ENCODE results near the gene ANP32A.
A peak's percentile ranks its signal among the peaks of the same experiment; 100 is the strongest.
"Not testable (repeated sequence)": the region's sequence is repeated elsewhere in the genome, so short reads cannot be mapped to it uniquely, and the experiment has no call there.

The ANP32A gene

DNA sequence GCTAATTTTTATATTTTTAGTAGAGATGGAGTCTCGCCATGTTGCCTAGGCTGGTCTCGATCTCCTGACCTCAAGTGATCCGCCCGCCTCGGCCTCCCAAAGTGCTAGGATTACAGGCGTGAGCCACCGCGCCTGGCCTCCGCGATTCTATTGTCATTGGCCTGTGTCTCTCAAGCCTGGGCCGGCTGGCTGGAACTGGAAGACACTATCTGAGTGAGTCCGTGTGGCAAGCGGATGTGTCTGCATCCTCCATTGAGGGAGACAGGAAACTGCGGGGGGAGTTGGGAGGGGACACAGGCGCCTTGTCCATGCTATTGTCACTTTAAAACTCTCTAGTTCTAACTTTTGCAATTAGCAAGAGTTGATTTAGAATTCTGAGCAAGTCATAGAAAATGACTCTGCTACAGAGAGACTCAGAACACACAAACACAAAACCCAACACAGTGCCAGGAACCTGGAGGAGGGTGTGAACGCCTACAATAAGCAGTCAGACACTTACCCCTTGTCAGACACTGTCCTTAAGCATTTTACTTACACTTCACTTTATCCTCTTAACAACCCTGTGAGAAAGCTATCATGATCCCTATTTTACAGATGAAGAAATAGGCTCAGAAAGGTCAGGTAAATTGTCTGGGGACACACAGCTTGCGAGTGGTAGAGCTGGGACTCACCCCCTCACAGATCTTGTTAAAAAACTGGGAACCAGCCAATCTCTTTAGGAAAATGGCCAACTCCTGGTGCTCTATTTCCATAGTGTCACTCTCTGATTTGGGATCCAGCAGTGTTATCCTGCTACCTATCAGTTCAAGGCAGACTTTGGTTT lies 38.7 kb downstream of the ANP32A start:
- DNase-seq (ENCODE audit: low spot score): peak; percentile 98

DNA sequence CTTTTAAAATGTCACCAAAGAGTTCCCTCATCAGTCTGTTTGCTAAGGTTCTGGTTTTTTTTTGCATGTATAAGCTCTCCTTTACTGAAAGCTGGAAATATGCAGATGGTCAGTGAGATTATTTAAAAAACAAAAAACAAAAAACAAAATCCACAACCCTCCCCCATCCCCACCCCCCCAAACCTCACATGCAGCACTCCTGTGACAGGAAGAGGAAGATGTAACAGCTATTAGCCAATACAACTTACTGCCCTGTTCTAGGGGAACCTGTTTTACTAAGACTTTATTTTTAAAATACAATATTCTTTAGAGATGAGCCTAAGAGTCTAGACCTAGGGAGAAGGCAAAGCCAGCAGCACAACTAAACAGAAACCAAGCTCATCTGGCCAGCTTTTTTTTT lies 39.5 kb downstream of the ANP32A start:
- no peak for DNase-seq (ENCODE audit: low spot score)

DNA sequence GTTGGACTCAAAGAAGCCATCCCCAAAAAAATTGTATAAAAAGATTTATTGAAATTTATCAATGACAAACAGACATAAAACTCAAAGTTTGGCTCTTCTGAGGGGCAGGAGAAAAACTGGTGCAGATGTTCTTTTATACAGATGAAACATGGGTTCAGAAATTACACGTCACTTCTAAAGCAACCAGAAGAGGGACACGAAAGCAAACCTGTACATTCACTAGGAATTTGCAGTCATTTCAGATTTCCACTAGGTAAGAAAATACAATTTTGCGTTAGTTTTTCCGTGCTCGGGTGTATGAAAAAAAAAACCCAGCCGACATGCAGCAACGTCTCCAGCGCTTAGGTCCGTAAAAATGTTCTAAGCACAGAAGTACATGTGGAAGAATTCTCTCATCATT lies 41.8 kb downstream of the ANP32A start:
- DNase-seq (ENCODE audit: low spot score): no peak

DNA sequence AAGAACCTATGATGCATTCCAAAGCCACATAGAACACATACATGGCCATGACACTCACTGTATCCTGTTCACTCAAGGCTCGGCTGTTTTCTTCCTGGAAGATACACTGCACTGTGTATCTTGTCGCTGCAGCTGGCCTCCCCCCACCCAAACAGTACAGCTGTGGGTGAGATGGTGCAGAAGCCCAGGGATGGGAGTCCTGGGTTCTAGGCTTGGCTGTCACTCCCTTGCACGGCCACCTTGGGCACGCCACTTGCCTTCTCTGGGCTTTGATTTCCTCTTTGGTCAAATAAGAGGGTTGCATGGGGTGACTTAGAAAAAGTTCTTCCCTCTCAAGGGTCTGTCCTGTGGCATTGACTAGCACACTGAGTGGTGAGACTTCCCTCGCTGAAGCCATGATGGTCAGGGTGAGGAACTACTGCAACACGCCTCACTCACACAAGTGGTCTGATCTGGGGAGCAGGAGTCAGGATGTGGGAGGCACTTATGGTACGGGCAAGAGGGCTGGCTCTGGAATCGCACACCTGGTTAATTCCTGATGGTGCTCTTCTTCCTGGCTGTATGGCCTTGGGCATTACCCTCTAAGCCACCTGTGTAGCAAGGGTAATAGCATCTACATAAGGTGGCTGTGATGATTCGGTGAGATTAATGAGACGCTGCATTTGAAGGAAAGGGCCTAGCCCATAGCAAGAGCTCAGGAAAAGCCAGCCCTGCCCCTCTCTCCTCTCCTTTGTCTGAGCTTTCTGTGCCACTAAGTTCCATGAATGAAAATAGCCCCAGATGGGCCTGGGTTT lies 44.0 kb downstream of the ANP32A start:
- DNase-seq (ENCODE audit: low spot score): no peak

DNA sequence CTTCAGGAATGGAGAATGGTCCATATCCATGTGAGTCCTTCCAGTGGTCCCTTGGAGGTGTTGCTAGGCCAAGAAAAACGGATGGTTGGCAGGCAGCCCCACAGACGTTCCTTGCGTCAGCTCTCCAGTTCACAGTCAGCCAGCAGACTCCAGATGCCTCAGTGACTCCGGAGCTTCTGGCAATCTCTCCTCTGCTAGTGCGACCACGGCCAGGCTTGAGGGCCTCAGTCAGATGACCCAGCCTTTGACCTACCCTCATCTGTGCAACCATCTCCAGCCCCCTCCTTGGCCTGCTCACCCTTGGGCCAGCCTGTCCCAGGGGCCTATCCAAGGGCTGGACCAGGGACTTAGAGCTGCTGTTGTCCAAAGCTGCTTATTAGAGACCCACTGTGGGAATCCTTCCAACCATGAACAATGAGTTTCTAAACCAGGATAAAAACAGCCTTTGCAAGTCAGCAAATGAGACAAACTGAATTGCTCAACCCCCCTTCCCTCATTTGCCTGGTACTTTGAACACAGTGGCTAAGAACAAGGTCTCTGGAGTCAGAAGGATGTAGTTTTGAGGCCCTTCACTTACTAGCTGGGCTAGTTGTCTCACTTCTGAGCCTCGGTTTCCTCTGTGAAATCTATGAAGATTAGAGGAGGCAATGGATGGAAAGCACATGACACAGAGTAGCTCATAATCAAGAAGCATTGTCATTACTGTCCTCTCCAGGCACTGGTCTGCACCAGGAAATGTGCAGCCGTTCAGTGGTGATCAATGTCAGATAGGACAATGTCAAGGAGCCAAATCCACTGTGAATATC lies 44.8 kb downstream of the ANP32A start:
- DNase-seq (ENCODE audit: low spot score): no peak

DNA sequence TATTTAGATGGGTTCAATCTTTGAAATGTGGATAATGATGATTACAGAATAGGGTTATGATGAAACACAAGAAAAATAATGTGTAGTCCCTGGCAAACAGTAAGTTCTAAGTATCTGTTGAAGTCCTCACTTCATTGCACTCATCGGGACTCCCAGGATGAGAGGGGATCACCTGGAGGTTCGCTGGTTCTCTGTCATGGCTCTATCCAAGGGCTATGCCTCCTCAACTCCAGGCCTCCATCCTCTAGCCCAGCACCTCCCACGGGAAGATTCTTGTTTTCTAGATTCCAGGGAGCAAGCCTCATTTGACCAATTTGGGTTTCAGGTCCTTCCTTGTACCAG lies 45.5 kb downstream of the ANP32A start:
- no peak for DNase-seq (ENCODE audit: low spot score)

DNA sequence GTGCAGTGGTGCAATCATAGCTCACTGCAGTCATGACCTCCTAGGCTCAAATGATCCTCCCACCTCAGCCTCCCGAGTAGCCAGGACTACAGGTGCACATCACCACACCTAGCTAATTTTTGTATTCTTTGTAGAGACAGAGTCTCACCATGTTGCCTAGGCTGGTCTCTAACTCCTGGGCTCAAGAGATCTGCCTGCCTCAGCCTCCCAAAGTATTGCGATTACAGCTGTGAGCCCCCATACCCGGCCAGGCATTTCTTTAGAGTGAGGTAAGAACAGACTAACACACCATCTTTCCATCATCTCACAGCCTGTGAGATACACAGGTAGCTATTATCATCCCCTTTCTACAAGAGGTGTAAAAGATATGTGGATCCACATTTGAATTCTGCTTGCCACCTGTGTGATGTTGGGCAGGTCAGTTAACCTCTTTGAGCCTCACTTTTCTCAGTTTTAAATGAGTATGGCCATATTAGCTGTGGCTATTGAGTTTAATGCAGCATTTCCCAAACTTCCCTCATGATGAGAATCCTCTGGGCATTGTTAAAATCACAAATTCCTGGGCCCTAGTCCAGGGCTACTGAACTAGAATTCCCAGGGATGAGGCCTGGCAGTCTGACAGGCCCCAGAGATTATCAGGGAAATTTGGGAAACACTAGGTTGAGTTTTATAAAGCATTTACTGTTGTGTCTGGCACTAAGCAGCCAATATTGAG lies 46.0 kb downstream of the ANP32A start:
- DNase-seq (ENCODE audit: low spot score): no peak

DNA sequence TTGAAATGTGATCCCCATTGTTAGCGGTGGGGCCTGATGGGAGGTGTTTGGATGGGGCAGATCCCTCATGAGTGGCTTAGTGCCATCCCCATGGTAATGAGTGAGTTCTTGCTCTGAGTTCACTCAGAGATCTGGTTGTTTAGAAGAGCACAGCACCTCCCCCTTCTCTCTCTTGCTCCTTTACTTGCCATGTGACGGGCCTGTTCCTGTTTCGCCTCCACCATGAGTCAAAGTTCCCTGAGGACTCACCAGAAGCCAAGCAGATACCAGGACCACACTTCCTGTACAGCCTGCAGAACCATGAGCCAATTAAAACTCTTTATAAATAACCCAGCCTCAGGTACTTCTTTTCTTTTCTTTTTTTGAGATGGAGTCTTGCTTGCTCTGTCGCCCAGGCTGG lies 46.6 kb downstream of the ANP32A start:
- DNase-seq (ENCODE audit: low spot score): no peak

DNA sequence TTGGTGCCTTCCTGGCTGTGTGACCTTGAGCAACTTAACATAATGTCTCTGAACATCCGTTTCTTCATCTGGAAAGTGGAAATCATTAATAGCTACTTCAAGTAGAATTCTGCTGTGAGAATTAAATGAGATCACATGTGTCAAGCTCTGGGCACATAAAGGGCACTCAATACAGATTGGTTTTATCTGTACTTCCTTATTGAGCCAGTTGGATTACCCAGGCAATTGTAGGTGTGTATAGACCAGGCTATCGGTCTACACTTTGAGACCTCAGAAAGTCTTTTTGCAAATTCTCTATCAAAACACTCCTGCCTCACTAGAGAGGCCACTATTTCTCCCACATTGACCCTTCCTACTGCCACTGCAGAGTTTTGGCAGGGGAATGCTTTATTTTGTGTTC lies 47.7 kb downstream of the ANP32A start:
- no peak for DNase-seq (ENCODE audit: low spot score)

DNA sequence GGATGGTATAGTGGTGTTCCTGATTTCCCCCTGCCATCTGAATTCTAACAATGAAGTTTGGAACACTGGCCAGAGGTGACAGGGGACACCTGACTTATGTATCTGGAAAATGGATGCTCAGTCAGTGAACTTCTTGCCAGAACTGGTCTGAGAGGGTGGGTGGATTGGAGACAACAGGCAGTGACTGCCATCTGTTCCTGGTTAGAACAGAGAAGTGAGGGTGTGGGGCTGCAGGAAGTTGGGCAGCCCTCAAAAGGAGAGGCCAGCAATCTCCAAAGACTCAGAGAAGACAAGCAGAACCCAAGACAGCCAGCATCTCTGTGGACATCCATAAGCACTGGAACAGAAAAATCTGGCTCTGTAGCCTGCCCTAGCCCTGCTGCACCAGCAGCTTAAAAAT lies 50.5 kb downstream of the ANP32A start:
- DNase-seq (ENCODE audit: low spot score): no peak

DNA sequence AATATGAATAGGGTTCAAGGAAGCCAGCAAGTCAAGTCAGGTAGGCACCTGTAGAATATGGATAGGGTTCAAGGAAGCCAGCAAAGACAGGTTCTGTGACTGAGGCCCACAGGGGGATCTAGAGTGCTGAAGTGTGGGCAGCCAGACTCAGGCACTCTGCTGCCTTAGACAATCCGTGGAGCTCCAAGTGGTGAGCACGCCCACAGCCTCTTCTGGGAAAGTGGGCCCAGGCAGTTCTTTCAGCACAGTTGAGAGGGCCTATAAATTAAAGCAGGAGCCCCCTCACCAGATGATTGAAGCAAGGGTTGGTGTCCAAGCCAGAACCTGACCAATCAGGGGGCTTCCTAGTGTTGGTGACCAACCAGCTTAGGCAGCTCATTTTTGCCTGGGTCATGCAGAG lies 51.0 kb downstream of the ANP32A start:
- no peak for DNase-seq (ENCODE audit: low spot score)

DNA sequence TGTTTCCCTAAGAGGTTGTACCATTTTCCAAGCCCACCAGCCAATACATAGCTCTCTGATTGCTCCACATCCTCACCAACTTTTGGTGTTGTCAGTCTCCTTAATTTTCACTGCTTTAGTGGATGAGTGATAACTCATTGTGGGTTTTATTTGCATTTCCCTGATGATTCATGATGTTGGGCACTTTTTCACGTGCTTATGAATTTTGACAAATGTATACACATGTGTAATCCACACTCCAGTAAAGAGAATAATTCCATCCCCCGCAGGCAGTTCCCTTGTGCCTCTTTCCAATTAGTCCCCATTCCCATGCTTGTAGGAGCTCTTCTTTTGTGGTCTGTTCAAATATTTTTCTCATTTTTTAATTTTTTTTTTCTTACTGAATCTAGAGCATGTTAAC lies 52.4 kb downstream of the ANP32A start:
- DNase-seq (ENCODE audit: low spot score): peak; percentile 56

DNA sequence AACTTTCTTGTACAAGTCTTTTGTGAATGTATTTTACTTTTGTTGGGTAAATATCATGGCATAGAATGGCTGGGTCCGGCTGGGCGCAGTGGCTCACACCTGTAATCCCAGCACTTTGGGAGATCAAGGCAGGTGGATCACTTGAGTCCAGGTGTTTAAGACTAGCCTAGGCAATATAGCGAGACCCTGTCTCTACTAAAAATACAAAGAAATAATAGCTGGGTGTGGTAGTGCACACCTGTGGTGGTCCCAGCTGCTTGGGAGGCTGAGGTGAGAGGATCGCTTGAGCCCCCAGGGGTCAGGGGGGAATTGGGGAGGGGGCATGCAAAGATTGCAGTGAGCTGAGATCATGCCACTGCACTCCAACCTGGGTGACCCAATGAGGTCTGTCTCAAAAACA lies 52.9 kb downstream of the ANP32A start:
- no peak for DNase-seq (ENCODE audit: low spot score)

DNA sequence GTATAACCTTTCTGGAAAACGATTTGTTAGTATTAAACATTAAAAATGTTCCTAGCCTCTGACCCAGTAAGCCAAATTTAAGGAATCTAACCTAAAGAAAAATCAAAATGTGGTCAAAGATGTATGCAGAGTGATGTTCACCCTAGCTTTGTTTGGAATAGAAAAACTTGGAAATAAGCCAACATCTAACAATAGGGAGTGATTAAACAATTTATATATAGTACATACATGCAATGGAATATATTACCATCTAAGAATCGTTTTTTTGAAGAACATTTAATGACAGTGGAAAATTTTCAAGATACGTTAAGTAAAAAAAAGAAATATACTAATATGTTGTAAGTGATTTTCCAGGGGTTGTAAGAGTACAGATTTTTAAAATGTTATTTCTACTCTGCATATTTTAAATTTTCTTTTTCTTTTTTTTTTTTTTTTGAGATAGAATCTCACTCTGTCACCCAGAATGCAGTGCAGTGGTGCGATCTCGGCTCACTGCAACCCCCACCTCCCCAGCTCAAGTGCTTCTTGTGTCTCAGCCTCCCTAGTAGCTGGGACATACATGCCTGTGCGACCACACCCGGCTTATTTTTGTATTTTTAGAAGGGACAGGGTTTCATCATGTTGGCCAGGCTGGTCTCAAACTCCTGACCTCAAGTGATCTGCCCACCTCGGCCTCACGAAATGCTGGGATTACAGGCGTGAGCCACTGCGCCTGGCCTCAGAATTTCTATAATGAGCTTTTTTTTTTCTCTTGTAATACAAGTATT lies 54.9 kb downstream of the ANP32A start:
- peak; percentile 76 for DNase-seq (ENCODE audit: low spot score)

DNA sequence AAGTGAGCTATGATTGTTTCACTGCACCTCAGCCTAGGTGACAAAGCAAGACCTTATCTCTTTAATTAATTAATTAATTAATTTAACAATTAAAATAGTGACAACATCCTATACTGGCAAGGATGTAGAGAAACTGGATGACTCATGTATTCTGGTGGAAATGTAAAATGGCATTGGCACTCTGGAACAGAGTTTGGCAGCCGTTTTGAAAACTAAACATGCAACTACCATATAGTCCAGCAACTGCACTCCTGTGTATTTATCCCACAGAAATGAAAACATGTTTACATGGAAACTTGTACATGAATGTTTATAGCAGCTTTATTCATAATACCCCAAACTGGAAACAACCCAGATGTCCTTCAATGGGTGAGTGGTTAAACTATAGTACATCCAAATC lies 56.6 kb downstream of the ANP32A start:
- DNase-seq (ENCODE audit: low spot score): no peak

DNA sequence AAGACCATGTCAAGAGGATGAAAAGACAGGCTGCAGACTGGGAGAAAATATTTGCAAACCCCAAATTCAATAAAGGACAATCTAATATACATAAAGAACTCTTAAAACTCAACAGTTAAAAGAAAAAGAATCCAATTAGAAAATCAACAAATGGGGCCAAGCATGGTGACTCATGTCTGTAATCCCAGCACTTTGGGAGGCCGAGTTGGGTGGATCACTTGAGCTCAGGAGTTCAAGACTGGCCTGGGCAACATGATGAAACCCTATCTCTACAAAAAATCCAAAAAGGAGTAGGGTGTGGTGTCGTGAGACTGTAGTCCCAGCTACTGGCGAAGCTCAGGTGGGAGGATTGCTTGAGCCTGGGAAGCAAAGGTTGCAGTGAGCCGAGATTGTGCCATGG lies 57.6 kb downstream of the ANP32A start:
- DNase-seq (ENCODE audit: low spot score): no peak

DNA sequence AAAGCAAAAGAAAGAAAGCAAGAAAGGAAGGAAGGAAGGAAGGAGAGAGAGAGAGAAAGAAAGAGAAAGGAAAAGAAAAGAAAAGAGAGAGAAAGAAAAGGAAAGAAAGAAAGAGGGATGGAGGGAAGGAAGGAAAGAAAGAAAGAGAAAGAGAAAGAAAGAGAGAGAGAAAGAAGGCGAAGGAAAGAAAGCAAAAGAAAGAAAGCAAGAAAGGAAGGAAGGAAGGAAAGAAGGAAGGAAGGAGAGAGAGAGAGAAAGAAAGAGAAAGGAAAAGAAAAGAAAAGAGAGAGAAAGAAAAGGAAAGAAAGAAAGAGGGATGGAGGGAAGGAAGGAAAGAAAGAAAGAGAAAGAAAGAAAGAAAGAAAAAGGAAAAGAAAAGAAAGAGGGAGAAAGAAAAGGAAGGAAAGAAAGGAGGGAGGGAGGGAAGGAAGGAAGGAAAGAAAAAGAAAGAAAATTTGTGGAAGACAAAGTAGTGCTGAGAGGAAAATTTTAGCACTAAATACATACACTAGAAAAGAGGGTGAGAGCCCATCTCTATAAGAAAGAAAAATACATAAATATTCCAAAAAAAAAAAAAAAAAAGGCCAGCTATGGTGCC lies 60.6 kb downstream of the ANP32A start:
- not testable (repeated sequence) for DNase-seq (ENCODE audit: low spot score)

DNA sequence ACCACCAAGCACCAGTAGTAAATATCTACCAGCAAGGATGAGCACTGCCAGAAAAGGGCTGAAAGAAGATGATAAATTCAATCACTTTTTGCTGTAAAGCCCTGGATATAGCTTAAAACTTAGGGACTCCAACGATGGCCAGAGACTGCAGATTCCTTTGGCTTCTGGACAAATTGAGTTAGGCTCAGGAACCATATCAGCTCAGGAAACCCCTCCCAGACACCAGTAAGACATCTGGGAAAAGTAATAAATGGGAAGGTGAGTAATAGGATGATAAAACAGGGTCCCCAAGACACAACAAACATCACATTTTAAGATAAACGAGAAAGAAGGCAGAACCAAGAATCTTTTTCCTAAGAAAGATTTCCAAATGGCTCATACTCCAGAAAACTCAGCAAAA lies 65.0 kb downstream of the ANP32A start:
- no peak for DNase-seq (ENCODE audit: low spot score)

DNA sequence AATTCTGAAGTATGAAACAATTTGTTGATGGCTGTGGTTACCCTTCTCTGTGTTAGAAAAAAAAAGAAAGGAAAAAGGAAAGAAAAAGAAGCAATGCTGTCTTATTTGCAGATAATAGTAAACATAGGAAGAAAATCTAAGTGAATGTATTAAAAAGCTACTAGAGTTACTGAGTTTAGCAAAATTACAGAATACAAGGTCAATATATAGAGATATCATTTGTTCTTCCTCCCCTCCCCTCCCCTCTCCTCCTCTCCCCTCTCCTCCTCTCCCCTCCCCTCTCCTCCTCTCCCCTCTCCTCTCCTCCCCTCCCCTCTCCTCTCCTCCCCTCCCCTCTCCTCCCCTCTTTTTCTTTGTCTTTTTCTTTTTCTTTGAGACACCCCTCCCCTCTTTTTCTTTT lies 69.1 kb downstream of the ANP32A start:
- no peak for DNase-seq (ENCODE audit: low spot score)

DNA sequence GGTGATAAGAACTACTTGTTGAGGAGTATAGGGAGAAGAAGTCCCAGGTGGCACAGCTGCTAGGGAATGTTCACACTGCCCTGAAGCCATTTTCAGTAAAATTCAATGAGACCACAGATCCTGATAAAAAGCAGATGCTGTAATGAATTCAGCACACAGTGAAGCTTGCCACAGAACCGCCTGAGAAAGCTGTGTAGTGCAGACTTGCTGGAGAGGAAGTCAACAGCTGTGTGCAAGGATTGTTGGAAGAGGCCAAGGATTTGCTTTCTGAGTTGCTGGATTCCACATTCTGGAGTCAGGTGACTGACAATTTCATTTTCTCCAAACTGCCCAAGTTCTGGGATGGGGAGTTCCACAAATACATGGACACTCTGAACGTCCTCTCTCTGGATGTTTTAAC lies 70.9 kb downstream of the ANP32A start:
- no peak for DNase-seq (ENCODE audit: low spot score)

DNA sequence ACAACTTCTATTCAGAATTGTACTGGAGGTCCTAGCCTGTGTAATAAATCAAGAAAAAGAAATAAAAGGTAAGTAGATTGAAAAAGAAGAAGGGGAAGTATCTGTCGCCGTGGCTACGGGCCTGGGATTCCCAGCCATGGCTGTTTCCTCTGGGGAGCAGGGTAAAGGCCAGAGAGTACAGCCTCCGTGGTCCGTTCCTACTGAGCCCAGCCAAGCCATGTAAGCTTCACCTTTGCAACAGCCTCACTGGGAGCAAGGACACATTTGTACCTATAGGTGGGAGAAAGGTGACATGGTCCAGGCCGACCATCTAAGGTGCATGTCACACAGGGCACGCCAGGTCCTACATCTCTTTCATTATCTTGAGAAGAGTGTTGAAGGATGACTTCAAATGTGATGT lies 71.3 kb downstream of the ANP32A start:
- no peak for DNase-seq (ENCODE audit: low spot score)

All from kidney capillary endothelial cell (primary cell).